Stimulated activated CD8-positive, alpha-beta memory T cell treated with anti-CD3 and anti-CD28 coated beads, Interleukin-4, amount 100 ng/mL, for 48 hours (primary cell): ENCODE results near the gene EEF1AKMT1.
A peak's percentile ranks its signal among the peaks of the same experiment; 100 is the strongest.
"Not testable (repeated sequence)": the region's sequence is repeated elsewhere in the genome, so short reads cannot be mapped to it uniquely, and the experiment has no call there.

ENCODE experiments used
- DNase-seq: peaks from one replicate; pipeline ENCODE4 v3.0.0-alpha.2; 2020

Gene EEF1AKMT1

GRCh38 chr13:20775961-20776360, 2.2 kb upstream of the EEF1AKMT1 start:
- no peak for DNase-seq

GRCh38 chr13:20774746-20775145, 985 bp upstream of the EEF1AKMT1 start:
- no peak for DNase-seq

- no peak for DNase-seq
These were observed 1.2 kb downstream of the EEF1AKMT1 start for GRCh38 chr13:20772401-20773131.

- DNase-seq = no peak
These were observed 3.9 kb downstream of the EEF1AKMT1 start for GRCh38 chr13:20769834-20770233.

GRCh38 chr13:20769091-20769490, 4.7 kb downstream of the EEF1AKMT1 start:
- no peak for DNase-seq

GRCh38 chr13:20767309-20767943, 6.3 kb downstream of the EEF1AKMT1 start:
- DNase-seq = no peak

GRCh38 chr13:20760872-20761271, 12.9 kb downstream of the EEF1AKMT1 start:
- DNase-seq = no peak

- no peak for DNase-seq
These were observed 19.8 kb downstream of the EEF1AKMT1 start for GRCh38 chr13:20754009-20754408.

GRCh38 chr13:20749377-20749776, 24.4 kb downstream of the EEF1AKMT1 start:
- no peak for DNase-seq

- not testable (repeated sequence) for DNase-seq
These were observed 29.8 kb downstream of the EEF1AKMT1 start for GRCh38 chr13:20743830-20744404.

- DNase-seq = no peak
These were observed 33.7 kb downstream of the EEF1AKMT1 start for GRCh38 chr13:20740021-20740420.

- no peak for DNase-seq
These were observed 35.1 kb downstream of the EEF1AKMT1 start for GRCh38 chr13:20738616-20739015.

GRCh38 chr13:20729633-20730585, 43.9 kb downstream of the EEF1AKMT1 start:
- DNase-seq = no peak

GRCh38 chr13:20728579-20729311, 45.0 kb downstream of the EEF1AKMT1 start:
- no peak for DNase-seq

- DNase-seq = no peak
These were observed 45.9 kb downstream of the EEF1AKMT1 start for GRCh38 chr13:20727856-20728255.

- DNase-seq = peak; percentile 51
These were observed 52.1 kb downstream of the EEF1AKMT1 start for GRCh38 chr13:20721454-20722357.

GRCh38 chr13:20721058-20721453, 52.7 kb downstream of the EEF1AKMT1 start:
- DNase-seq = no peak

GRCh38 chr13:20720499-20720898, 53.3 kb downstream of the EEF1AKMT1 start:
- no peak for DNase-seq

- DNase-seq = no peak
These were observed 54.0 kb downstream of the EEF1AKMT1 start for GRCh38 chr13:20719783-20720182.

- no peak for DNase-seq
These were observed 54.7 kb downstream of the EEF1AKMT1 start for GRCh38 chr13:20718958-20719566.
